Stimulated activated CD8-positive, alpha-beta memory T cell treated with anti-CD3 and anti-CD28 coated beads, Interleukin-15, amount 100 ng/mL, for 1 hour (primary cell): ENCODE results near the gene REG4.
"Not testable (repeated sequence)": the region's sequence is repeated elsewhere in the genome, so short reads cannot be mapped to it uniquely, and the experiment has no call there.

Source experiments
- DNase-seq: peaks from one replicate; pipeline ENCODE4 v3.0.0-alpha.2; 2020; ENCODE audit warnings: low read depth

REG4 gene

DNA sequence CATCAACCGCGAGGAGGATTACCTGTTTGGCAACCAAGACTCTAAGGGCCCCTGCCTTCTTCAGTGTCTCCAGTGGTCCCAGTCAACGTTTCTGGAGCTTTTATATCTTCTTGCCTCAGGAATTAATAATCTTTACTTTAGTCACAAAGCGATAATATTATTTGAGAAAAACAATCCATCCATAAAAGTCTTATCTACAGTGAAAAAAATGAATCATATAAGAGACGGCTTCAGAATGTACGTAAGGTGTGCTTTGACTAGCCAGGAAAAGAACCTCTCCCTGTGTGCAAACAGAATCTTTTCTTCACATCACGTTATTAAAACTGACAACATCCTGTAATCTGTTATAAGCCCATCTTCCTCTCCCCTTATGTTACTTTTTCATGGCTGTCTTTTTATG is at the start of gene REG4:
Gene REG4, minus strand, starts transcription at position 74 of the 400 bp plus-strand sequence. CDS start 2,691 bp downstream, outside the sequence.
- no peak for DNase-seq

DNA sequence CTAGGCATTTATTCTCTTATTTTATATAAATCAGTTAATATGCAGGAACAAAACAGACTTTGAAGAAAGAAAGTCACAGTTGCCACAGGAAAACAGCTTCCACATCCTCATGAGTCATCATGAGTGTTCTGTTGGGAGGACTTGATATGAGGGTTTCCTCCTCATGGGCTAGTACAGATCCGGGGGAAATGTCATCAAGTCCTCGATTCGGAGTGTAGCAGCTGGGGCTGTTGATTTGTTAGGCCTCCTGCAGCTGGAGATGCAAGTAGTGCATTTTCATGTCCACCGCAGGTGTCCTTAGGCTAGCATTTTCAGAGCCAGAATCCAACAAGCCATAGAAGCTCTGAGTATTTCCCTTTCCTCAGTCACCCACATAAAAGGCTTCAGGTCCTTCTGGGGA is 48.4 kb upstream of the REG4 start:
- DNase-seq, result no peak

GRCh38 chr1:119858556-119859214 is 47.4 kb upstream of the REG4 start:
- DNase-seq, result not testable (repeated sequence)

- no peak for DNase-seq
Measured at GRCh38 chr1:119858126-119858525, 46.9 kb upstream of the REG4 start.

DNA sequence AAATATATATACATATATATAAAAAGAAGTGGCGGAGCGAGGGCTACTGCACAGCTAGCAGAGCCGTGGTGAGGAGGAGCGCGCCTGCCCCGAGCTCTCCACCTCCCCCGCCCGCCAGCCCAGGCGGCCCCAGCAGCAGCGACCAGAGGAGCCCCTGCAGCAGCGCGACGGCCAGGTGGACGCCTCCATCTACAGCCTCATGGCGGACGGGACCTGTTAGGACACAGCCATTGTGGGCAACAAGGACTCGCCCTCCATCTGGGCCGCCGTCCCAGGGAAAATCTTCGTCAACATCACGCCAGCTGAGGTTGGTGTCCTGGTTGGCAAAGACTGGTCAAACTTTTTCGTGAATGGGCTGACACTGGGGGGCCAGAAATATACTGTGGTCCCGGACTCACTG is 41.9 kb upstream of the REG4 start:
- DNase-seq, result no peak

GRCh38 chr1:119844206-119844605 is 32.9 kb upstream of the REG4 start:
- DNase-seq, result not testable (repeated sequence)

DNA sequence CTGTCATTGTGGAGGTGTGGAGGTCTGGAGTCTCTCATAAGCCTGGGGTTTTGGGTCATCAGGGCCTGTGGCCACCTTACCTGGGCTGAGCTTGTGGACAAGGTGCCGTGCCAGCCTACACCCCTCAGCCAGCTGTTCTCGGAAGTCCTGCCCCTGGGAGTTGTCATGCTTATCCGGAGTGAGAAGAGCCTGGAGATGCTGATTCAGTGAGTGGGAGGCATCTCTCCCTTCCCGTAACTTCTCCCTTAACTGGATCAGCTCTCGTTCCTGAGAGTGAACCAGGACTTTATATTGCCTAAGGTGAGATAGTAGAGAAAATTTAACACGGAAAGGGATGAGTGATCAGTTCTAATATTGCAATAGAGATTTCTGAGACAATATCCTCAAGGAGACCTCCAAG is 30.0 kb upstream of the REG4 start:
- DNase-seq, result no peak

DNA sequence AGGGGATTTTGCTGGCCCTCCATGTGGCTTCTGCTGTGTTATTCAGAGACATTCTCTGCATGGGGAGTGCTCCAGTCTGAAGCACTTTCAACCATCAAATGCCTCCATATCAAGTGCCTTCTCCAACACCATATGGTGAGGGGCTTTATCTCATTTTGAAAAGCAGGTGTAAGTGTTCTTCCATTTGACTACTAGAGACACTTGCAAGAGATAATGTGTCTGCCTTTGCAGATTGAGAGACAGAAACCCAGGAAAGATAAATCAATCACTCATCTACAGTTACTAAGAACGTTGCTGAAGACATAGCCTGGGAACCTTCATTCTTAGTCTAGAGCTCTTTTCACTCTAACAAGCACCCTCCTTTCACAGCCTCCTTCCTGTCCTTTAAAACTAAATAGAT is 29.5 kb upstream of the REG4 start:
- no peak for DNase-seq

GRCh38 chr1:119838236-119838635 is 27.0 kb upstream of the REG4 start:
- no peak for DNase-seq

- DNase-seq, result no peak
Measured at GRCh38 chr1:119834990-119835389, 23.7 kb upstream of the REG4 start.

DNA sequence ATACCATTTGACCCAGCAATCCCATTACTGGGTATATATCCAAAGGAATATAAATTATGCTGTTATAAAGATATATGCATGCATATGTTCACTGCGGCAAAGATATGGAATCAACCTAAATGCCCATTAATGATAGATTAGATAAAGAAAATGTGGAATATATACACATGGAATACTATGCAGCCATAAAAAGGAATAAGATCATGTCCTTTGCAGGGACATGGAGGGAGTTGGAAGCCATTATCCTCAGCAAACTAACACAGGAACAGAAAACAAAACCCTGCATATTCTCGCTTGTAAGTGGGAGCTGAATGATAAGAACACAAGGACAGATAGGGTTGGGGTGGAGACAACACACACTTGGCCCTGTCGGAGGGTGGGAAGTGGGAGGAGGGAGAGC is 19.8 kb upstream of the REG4 start:
- DNase-seq, result no peak

DNA sequence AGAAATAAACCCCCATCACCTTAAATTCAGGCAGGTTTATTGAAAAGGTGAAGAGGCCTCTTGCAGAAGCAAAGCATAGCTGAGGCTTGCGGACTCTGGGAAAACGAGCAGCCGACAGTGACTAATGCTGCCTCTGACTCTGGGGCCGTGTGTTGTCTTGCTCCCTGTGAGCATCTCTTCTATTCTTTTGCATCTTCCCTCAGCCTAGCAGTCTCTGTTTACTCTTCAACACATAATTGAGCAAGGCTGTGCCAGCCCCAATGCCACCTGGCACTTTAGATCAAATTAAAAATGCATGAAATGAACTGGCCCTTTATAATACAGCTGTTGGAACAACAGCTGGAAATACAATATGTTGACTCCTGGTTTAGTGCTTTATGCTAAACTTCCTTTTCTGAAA is 18.4 kb upstream of the REG4 start:
- DNase-seq, result no peak

DNA sequence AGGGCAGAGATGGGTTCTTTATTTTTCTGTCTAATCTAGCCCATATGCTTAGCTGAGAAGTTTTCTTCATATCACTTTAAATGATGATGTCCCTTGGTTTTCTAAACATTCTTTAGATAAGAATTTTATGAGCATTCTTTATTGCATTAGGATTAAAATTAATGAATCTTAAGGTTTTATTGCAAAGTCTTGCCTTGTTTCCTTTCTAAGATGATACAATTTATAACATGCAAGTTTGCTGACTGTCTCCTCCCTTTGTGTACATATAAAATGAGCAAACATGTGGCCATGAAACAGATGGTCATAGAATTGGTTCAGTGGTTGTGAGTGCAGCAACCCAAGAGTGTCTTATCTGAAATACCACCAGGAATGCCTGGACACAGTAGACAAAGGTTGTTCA is 17.7 kb upstream of the REG4 start:
- not testable (repeated sequence) for DNase-seq

DNA sequence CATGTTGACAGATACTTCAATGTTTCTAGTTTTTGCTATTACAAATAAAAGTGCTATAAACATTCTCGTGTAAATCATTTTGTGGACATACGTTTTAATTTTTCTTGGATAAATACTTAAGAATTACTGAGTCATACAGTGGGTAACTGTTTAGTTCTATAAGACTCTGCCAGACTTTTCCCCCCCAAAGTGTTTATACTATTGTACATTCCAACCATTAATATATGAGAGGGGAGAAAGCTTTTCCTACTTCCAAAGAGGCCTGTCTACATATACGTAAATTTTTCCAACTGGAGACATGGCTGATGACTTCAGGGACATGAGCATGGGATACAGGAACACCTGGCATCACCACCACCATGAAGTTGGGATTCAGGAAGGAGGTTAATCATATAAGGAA is 17.0 kb upstream of the REG4 start:
- no peak for DNase-seq

- no peak for DNase-seq
Measured at GRCh38 chr1:119827010-119827409, 15.8 kb upstream of the REG4 start.

- no peak for DNase-seq
Measured at GRCh38 chr1:119822406-119822805, 11.1 kb upstream of the REG4 start.

DNA sequence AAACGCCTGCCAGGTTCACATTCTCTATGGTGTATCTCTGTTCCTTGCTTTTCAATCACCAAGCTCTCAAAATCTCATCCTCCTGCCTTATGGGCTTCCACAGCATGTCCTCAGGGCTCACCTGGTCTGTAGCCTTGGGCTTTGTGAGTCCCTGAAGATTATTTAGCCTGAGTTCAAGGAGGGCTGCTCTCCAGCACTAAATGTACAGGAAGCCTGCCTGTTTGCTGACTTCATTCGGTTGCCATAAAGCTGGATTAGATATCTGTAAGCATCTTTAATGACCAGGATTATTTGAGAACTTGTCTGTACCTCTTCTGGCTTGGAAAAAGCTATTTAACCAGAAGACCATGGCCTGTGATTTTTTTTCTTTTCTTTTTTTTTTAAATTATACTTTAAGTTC is 6.9 kb upstream of the REG4 start:
- DNase-seq, result no peak

DNA sequence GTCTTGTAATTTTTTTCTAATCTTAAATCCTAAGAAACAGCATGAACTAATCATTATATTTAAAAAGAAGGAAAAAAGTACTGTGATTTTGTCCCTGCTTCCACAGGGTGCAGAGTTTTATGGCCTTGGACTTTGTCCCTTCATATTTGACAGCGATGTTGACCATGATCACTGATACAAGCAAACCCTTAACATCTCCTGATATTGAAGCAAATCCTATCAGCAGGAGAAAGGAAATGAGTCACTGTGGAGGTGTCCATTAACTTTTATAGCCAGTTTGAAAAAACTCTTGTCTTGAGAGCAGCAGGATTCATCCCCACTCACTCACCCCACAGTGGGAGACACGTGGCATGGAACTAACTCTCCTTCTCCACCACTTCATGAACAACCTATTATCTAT is 5.1 kb upstream of the REG4 start:
- DNase-seq, result no peak

DNA sequence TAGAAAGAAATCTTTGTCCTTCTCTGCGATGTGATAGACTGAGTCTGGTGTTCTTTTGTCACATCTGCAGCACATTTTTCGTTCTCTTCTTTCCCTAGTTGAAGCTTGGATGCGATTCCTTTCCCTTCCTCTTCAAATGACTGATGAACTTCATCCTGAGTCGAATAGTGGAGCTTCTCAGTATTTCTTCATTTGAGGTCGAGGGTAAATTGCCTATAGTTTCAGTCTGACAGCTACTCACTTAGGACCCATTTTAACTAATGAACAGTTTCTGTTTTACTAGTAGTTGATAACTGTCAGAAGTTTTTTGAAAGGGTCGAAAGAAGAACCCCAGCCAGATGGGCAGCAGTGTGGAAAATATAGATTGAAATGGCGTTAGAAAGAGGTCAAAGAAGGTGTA is 4.7 kb upstream of the REG4 start:
- no peak for DNase-seq

GRCh38 chr1:119815361-119815760 is 4.1 kb upstream of the REG4 start:
- DNase-seq, result no peak

DNA sequence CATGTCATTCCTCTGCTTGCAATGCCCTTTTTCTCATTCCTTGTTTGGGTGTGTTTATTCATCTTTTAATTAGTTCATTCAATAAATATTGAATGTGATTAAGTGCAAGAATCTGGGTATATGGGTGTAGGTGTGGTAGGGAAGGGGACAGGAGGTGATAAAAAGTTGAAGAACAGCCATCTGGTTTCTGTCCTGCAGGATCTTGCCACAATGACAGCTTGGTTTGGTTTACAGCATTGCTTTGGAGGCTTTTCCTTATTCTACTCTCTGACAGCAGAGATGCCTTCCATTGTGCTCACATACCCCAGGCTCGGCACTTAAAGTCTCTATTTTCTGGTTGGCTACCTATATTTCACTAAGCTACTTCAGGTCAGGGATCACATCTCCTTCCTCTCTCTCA is 3.0 kb upstream of the REG4 start:
- DNase-seq, result no peak

- no peak for DNase-seq
Measured at GRCh38 chr1:119811985-119812557, 811 bp upstream of the REG4 start.

DNA sequence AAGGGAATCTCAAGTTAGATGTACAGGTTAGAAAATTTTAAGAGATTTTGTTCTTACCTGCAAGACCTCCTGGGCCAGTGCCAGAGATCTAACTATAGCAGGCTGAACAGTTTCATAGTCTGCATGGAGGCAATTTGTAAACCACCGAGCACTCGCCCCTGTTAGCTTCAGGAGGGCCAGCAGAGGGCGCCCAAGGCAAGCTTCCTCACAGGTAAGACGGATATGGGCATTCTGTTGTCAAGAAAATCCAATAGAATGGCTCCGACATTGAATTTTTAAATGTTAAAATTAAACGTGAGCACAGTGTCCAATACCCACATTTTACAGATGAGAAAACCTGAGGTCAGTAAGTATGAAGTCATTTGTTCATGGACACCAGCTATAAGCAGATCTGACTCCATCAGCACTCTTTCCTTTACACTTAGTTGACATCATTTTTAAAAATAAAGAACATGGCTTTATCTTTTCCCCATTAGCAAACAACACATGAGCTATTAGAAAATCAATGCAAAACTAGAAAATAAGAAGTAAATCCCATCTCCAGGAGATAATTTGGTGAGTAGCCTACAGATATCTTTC is 2.2 kb downstream of the REG4 start:
- peak; percentile 52 for DNase-seq

- no peak for DNase-seq
Measured at GRCh38 chr1:119808491-119808890, 2.8 kb downstream of the REG4 start.
